Epithelial cell of proximal tubule (primary cell): ENCODE measurements around the gene RSRP1. TPM values are rescaled to one million over a fixed set of nuclear protein-coding genes. Genes with fewer than 3 reads are reported as not detected.

Experiments
- DNase-seq: peaks from one replicate; pipeline ENCODE4 v3.0.0-alpha.2; 2011; ENCODE audit warnings: low read depth
- H3K4me3 ChIP-seq: 2 replicates; pipeline ENCODE4 v1.5.1; 2011; ENCODE audit warnings: low read depth, mild to moderate bottlenecking, low read length
- CTCF ChIP-seq: conservative IDR thresholded peaks from 2 replicates; pipeline ENCODE4 v1.5.1; 2012; ENCODE audit warnings: low read depth, mild to moderate bottlenecking, low read length
- total RNA-seq: library from RNA; depleted of rRNA; stranded (reverse); fragments of >200 nt; gene quantifications from 2 replicates; pipeline ENCODE4 v1.2.3, GENCODE V29; 2015

Gene RSRP1
- total RNA-seq, 1 donor from 2014 or later: 52.5 TPM

GRCh38 chr1:25195835-25196234 is 51.4 kb downstream of the RSRP1 start:
- TF ChIP-seq CTCF: no peak
- H3K4me3 ChIP-seq: no peak overlapping the region

DNA sequence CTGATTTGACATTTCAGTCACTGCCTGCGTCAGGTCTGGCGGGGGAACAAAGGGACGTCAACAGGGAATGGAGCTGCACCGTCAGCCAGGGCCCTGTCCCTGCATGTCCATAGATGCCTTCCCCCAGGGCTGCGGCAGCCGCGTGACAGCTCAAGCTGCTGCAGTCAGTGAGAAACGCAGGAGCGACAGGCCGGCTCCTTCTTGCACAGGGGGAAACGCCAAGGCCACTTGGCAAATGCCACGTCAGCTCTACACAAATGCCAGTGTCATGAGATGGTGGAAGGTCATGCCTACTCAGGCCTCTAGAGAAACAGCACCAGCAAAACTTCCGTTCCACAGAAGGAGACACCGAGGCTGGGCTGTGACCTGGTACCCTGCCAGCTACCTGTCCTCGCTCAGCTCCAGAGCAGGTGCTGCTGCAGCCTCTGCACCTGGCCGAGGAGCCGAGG is 52.7 kb downstream of the RSRP1 start:
- no peak overlapping the region for H3K4me3 ChIP-seq
- TF ChIP-seq CTCF: no peak
- DNase-seq: no peak

More at GRCh38 chr1:25195835-25196234, 51.4 kb downstream of the RSRP1 start:
- DNase-seq: no peak

GRCh38 chr1:25194054-25194453 is 53.2 kb downstream of the RSRP1 start:
- H3K4me3 ChIP-seq: no peak overlapping the region
- no peak for DNase-seq
- no peak for TF ChIP-seq CTCF

DNA sequence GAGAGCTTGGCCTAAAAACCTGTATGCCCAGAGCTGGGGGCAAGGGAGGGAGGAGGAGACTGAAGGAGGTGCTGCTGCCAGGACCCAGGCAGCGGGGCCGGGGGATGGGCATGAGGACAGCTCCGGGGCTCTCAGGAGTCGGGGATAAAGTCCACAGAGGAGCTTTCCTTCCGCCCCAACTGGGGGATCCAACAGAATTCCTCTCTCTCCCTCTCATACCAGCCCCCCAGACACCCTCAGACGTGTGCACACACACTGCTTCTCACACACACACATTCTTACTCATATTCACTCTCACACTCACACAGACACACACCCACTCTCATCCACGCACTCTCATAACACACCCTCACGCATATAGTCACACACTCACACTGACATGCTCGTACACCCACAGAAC is 54.0 kb downstream of the RSRP1 start:
- no peak for TF ChIP-seq CTCF
- no peak for DNase-seq

More for the DNA sequence above, 54.0 kb downstream of the RSRP1 start:
- no peak overlapping the region for H3K4me3 ChIP-seq

Other genes starting within 250 kb of the RSRP1 start
- 32.3 and 48.4 TPM in 2 replicates for gene SYF2, start 15.0 kb downstream of the RSRP1 start, total RNA-seq
- gene RHD, start 25.1 kb upstream of the RSRP1 start, total RNA-seq: not detected in 2 replicates
- 95.2 and 154 TPM in 2 replicates for gene TMEM50A, start 90.9 kb upstream of the RSRP1 start, total RNA-seq
- gene RHCE, start 173.4 kb upstream of the RSRP1 start, total RNA-seq: 0.22 TPM in 1 of 2 replicates, not detected in the other
- 7.9 and 11.5 TPM in 2 replicates for gene MACO1, start 183.4 kb upstream of the RSRP1 start, total RNA-seq